CD4-positive, alpha-beta T cell treated with Interleukin-4 for 1 hour (primary cell): ENCODE measurements around the gene USP17L15.
A peak's percentile ranks its signal among the peaks of the same experiment; 100 is the strongest.
"Not testable (repeated sequence)": the region's sequence is repeated elsewhere in the genome, so short reads cannot be mapped to it uniquely, and the experiment has no call there.

Experiments
- DNase-seq, 2 donors: peaks; one replicate each; pipeline ENCODE4 v3.0.0-alpha.2; 2020 to 2022

The USP17L15 gene

GRCh38 chr4:9234085-9234484, at the start of gene USP17L15:
Gene USP17L15 (plus strand): TSS chr4:9234385. CDS start chr4:9234385, 0 bp downstream.
- DNase-seq = not testable (repeated sequence)

- DNase-seq = not testable (repeated sequence)
These were observed 23.8 kb upstream of the USP17L15 start, which contains the start of gene USP17L10 for GRCh38 chr4:9210357-9210756. Gene USP17L10 (plus strand): TSS chr4:9210657. CDS start chr4:9210657, 0 bp downstream.

GRCh38 chr4:9214701-9215100, 19.5 kb upstream of the USP17L15 start:
- not testable (repeated sequence) for DNase-seq

DNA sequence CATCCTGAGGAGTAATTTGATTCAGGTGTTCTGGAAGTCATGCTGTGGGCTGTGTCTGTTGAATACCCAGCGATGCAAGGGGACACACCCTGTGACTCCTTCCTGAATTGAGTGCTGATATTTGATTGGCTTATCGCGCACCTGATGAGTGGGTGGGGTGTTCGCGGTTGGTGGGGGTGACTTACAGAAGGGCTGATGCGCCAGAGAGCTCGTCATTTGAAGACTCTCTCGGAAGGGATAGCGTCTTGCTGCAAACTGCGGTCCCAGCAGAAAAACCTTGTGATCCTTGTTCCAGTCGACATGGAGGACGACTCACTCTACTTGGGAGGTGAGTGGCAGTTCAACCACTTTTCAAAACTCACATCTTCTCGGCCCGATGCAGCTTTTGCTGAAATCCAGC, 19.1 kb upstream of the USP17L15 start, which contains the start of gene USP17L11:
Gene USP17L11, plus strand, starts transcription at position 301 of the 400 bp plus-strand sequence. Its CDS starts 0 bp downstream, at position 301.
- DNase-seq = not testable (repeated sequence)

GRCh38 chr4:9219852-9220251, 14.3 kb upstream of the USP17L15 start, which contains the start of gene USP17L12:
Gene USP17L12 (plus strand): TSS chr4:9220152. CDS start chr4:9220152, 0 bp downstream.
- DNase-seq = not testable (repeated sequence)

DNA sequence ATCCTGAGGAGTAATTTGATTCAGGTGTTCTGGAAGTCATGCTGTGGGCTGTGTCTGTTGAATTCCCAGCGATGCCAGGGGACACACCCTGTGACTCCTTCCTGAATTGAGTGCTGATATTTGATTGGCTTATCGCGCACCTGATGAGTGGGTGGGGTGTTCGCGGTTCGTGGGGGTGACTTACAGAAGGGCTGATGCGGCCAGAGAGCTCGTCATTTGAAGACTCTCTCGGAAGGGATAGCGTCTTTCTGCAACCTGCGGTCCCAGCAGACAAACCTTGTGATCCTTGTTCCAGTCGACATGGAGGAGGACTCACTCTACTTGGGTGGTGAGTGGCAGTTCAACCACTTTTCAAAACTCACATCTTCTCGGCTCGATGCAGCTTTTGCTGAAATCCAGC, 9.6 kb upstream of the USP17L15 start, which contains the start of gene USP17L13:
Gene USP17L13, plus strand, starts transcription at position 301 of the 400 bp plus-strand sequence. Its CDS starts 0 bp downstream, at position 301.
- not testable (repeated sequence) for DNase-seq

DNA sequence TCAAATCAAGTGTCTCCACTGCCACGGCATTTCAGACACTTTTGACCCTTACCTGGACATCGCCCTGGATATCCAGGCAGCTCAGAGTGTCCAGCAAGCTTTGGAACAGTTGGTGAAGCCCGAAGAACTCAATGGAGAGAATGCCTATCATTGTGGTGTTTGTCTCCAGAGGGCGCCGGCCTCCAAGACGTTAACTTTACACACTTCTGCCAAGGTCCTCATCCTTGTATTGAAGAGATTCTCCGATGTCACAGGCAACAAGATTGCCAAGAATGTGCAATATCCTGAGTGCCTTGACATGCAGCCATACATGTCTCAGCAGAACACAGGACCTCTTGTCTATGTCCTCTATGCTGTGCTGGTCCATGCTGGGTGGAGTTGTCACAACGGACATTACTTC, 3.9 kb upstream of the USP17L15 start:
- DNase-seq = not testable (repeated sequence)

DNA sequence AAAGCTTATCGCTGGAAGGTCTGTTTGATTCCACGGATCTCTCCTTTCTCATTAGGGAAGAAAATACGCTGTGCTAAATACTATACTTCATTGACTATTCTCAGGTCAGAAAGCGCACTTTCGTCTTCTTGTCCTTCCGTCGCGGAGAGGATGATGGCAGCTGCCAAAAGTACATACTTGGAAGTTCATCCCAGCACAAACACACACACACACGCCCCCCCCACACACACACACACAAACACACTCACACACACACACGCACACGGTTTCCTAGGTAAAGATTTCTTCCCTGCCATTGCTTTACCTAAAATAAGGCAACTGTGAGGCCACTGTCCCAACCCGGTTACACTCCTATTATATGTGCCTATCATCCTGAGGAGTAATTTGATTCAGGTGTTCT, 4.3 kb downstream of the USP17L15 start:
- peak in 1 of 2 donors; percentile 17 for DNase-seq

GRCh38 chr4:9243579-9243978, 9.4 kb downstream of the USP17L15 start, which contains the start of gene USP17L17:
Gene USP17L17 (plus strand): TSS chr4:9243879. CDS start chr4:9243879, 0 bp downstream.
- not testable (repeated sequence) for DNase-seq

DNA sequence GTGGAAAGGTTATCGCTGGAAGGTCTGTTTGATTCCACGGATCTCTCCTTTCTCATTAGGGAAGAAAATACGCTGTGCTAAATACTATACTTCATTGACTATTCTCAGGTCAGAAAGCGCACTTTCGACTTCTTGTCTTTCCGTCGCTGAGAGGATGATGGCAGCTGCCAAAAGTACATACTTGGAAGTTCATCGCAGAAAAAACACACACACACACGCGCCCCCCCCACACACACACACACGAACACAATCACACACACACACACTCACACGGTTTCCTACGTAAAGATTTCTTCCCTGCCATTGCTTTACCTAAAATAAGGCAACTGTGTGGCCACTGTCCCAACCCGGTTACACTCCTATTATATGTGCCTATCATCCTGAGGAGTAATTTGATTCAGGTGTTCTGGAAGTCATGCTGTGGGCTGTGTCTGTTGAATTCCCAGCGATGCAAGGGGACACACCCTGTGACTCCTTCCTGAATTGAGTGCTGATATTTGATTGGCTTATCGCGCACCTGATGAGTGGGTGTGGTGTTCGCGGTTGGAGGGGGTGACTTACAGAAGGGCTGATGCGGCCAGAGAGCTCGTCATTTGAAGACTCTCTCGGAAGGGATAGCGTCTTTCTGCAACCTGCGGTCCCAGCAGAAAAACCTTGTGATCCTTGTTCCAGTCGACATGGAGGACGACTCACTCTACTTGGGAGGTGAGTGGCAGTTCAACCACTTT, 13.9 kb downstream of the USP17L15 start, which contains the start of gene USP17L18:
Gene USP17L18, plus strand, starts transcription at position 678 of the 728 bp plus-strand sequence. Its CDS starts 0 bp downstream, at position 678.
- not testable (repeated sequence) for DNase-seq

DNA sequence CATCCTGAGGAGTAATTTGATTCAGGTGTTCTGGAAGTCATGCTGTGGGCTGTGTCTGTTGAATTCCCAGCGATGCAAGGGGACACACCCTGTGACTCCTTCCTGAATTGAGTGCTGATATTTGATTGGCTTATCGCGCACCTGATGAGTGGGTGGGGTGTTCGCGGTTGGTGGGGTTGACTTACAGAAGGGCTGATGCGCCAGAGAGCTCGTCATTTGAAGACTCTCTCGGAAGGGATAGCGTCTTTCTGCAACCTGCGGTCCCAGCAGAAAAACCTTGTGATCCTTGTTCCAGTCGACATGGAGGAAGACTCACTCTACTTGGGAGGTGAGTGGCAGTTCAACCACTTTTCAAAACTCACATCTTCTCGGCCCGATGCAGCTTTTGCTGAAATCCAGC, 18.9 kb downstream of the USP17L15 start, which contains the start of gene USP17L19:
Gene USP17L19, plus strand, starts transcription at position 301 of the 400 bp plus-strand sequence. Its CDS starts 0 bp downstream, at position 301.
- not testable (repeated sequence) for DNase-seq

DNA sequence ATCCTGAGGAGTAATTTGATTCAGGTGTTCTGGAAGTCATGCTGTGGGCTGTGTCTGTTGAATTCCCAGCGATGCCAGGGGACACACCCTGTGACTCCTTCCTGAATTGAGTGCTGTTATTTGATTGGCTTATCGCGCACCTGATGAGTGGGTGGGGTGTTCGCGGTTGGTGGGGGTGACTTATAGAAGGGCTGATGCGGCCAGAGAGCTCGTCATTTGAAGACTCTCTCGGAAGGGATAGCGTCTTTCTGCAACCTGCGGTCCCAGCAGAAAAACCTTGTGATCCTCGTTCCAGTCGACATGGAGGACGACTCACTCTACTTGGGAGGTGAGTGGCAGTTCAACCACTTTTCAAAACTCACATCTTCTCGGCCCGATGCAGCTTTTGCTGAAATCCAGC, 23.6 kb downstream of the USP17L15 start, which contains the start of gene USP17L20:
Gene USP17L20, plus strand, starts transcription at position 301 of the 400 bp plus-strand sequence. Its CDS starts 0 bp downstream, at position 301.
- not testable (repeated sequence) for DNase-seq

GRCh38 chr4:9262572-9262971, 28.4 kb downstream of the USP17L15 start, which contains the start of gene USP17L21:
Gene USP17L21 (plus strand): TSS chr4:9262872. CDS start chr4:9262872, 0 bp downstream.
- DNase-seq = not testable (repeated sequence)

- DNase-seq = not testable (repeated sequence)
These were observed 33.1 kb downstream of the USP17L15 start, which contains the start of gene USP17L22 for GRCh38 chr4:9267319-9267718. Gene USP17L22 (plus strand): TSS chr4:9267619. CDS start chr4:9267619, 0 bp downstream.

DNA sequence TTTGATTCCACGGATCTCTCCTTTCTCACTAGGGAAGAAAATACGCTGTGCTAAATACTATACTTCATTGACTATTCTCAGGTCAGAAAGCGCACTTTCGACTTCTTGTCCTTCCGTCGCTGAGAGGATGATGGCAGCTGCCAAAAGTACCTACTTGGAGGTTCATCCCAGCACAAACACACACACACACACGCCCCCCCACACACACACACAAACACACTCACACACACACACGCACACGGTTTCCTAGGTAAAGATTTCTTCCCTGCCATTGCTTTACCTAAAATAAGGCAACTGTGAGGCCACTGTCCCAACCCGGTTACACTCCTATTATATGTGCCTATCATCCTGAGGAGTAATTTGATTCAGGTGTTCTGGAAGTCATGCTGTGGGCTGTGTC, 37.5 kb downstream of the USP17L15 start:
- not testable (repeated sequence) for DNase-seq
